GM10266 (cell line): Measurements from ENCODE around the gene PTBP2.
"Not testable (repeated sequence)": the region's sequence is repeated elsewhere in the genome, so short reads cannot be mapped to it uniquely, and the experiment has no call there.

Source experiments
- DNase-seq: peaks from one replicate; pipeline ENCODE4 v3.0.0; 2012; ENCODE audit errors: extremely low spot score
- CTCF ChIP-seq: IDR thresholded peaks from 2 replicates; pipeline ENCODE4 v1.5.1; 2012; ENCODE audit warnings: mild to moderate bottlenecking, low read depth; ENCODE audit not compliant: control insufficient read depth, insufficient read depth; ENCODE audit errors: missing control alignments

Gene PTBP2

GRCh38 chr1:96756789-96757188, 35.2 kb downstream of the PTBP2 start:
- no peak for DNase-seq
- TF ChIP-seq CTCF: no peak

GRCh38 chr1:96762586-96762985, 41.0 kb downstream of the PTBP2 start:
- DNase-seq: not testable (repeated sequence)

GRCh38 chr1:96763514-96763913, 41.9 kb downstream of the PTBP2 start:
- TF ChIP-seq CTCF: no peak
- no peak for DNase-seq

- no peak for DNase-seq
- TF ChIP-seq CTCF: no peak
These were observed 42.9 kb downstream of the PTBP2 start for GRCh38 chr1:96764469-96764868.

- TF ChIP-seq CTCF: no peak
- no peak for DNase-seq
These were observed 50.3 kb downstream of the PTBP2 start for GRCh38 chr1:96771847-96772246.

- TF ChIP-seq CTCF: no peak
- DNase-seq: no peak
These were observed 50.8 kb downstream of the PTBP2 start for GRCh38 chr1:96772349-96772748.

- TF ChIP-seq CTCF: no peak
- DNase-seq: no peak
These were observed 51.4 kb downstream of the PTBP2 start for GRCh38 chr1:96772972-96773371.

- no peak for DNase-seq
- no peak for TF ChIP-seq CTCF
These were observed 60.6 kb downstream of the PTBP2 start for GRCh38 chr1:96782206-96782605.
